ENCODE measurements around the gene TRIM9. TPM values are rescaled to one million over a fixed set of nuclear protein-coding genes. Genes with fewer than 3 reads are reported as not detected.
"Not testable (repeated sequence)": the region's sequence is repeated elsewhere in the genome, so short reads cannot be mapped to it uniquely, and the experiment has no call there.

TRIM9 gene
- total RNA-seq, 1 experiment from 2014 or later = 10.3 TPM

DNA sequence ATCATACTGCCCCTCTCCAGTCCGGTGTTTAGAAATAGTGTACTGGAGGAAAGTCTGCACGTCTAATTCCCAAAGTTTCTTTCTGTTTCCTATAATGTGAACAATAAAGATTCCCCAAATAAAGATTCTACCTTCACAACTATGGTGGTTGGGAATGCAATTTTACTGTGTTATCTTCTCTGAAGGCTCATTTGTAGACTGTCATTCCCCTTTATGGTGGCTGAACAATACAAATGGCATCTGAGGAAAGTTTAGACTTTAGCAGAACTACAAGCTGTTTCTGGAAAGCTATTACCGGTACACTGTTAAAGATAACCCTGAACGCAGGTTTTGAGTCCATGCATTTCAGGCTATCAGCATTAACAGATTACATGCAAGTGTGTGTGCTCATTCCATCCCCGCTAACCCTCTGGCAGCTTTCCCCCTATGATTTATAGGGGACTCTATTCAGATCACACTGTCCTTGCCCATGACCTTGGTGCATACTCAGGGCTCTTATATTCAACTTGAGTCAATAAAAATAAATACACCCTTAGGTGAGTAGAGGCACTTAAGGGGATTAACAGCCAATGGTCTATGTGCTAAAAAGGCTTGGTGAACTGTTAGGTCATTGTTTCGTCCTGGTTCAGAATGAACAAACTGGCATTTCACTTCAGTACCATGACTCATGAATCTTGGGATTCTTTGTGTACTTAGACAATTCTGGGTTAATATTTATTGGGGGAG lies 89.9 kb downstream of the TRIM9 start:
- DNase-seq (ENCODE audit: low read depth) = peak; percentile 90

DNA sequence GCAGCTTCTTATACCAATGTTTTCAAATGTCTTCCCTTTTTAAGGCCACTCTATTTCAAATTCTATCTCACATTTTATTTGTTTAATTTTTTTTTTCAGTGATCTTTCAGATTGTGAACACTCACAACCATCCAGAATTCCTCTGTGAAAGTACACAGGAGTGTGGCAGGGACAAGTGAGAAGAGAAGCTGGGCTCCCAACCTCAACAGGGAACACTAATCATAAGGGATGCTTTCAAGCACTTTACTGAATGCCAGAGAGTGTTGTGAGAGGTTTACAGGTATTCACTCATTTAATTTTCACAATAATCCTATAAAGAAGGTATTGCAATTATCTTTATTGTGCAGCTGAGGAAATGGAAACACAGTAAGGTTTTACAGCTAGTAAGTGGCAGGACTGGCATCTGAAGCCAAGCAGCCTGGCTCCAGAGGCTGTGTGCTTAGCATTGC lies 90.5 kb downstream of the TRIM9 start:
- DNase-seq (ENCODE audit: low read depth) = no peak

DNA sequence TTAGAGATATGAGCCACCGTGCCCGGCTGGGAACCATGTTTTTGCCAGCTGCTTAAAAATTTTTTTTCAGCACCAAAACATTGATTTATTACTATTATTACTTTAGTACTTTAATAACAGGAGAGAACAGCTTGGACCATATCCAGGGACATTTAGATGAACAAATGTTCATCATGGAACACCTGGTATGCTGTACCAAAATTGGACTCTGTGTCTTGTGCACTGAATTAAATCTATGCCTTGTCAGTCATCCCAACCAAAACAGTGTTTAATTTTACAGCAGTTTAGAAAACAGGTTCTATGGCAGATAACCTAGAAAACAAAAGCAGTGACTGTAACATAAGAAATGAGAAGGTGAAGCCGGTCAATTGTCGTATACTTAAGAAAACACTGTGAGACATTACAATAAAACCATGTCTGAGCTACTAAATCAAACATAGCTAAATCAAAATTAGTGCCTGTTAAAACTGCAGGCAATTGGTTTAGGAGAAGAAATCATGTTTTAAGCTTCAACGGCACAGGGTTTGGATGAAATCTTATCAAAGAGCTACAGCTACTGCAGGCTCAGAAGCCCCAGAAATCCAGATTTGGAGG lies 92.4 kb downstream of the TRIM9 start:
- no peak for DNase-seq (ENCODE audit: low read depth)

DNA sequence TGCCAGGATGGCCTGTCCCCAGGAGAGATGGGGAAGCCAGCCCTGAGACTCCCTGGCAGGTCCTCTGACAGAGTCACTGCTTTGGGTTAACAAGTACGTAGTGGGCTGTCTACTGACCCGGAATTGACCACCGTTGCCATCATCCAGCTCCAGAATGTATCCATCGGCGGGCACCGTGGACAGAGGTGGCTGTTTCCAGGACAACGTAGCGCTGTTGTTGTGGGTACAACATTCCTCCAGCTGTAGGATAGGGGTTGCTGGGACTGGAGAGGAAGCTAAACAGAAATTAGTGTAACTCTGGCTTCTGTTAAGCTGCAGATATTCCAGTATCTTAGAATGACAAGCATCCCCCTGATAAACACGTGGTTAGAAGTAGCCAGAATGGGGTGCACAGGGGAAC lies 94.3 kb downstream of the TRIM9 start:
- no peak for DNase-seq (ENCODE audit: low read depth)

DNA sequence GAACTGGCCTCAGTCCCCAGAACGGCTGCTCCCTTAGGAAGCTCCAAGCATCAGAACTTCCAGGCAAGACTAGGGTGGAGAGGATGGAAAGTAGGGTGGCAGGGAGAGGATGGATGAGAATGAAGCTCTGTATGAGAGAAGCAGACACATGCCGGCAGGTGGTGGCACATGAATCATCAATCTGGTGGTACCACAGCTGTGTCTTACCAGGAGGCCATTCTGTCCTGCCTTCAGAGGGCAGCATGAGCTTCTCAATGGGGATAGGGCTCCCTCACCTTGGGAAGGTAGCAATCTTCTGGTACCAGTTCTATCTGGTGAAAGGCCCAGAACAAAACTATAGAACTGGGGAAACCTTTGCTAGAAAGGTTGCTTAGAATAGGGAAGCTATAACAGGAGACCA lies 95.2 kb downstream of the TRIM9 start:
- DNase-seq (ENCODE audit: low read depth) = peak; percentile 67

DNA sequence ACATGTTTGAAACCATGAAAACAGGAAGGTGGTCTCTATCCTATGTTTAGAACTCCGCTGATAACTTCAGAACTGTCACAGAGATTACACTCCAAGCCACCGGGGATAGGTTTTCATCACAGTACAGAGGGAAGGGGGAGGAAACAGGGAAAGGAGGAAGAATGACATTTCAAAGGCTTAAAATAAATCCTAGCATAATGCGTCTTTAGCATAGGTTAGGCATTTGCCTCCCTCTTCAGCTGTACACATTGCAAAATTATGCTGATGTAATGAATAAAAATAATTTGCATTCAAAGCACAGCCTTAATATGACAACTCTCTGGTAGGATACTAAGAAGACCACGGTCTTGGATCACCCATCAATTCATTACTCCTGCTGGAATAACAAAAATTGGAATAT lies 96.3 kb downstream of the TRIM9 start:
- no peak for DNase-seq (ENCODE audit: low read depth)

DNA sequence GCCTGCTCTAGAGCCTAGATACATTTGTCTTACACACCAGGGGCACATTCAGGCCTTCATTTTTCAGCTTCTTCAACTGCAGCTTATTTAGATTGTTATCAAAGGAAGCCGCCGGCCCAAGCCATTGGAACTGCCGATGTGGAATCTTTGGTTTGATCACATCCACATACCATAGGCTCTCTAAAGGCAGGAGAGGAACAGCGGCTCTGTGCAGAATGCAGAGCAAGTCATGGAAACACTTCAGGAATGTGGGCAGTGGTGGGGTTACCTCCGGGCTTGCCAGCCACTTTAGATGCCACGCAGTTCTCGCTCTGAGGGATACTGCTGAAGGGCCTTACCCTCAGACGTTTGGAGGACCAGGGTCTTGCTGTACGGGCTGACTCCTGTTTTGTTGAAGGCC lies 97.2 kb downstream of the TRIM9 start:
- no peak for DNase-seq (ENCODE audit: low read depth)

DNA sequence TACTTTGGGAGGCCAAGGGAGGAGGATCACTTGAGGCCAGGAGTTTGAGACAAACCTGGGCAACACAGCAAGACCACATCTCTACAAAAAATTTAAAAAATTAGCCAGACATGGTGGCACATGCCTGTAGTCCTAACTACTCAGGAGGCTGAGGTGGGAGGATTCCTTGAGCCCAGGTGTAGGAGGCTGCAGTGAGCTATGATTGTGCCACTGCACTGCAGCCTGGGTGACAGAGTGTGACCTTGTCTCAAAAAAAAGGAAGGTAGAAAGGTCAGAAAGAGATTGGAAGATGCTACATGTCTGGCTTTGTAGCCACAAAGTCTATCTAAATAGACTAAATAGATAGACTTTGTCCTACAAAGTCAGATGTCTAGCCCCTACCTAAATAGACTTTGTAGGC lies 100.7 kb downstream of the TRIM9 start:
- not testable (repeated sequence) for DNase-seq (ENCODE audit: low read depth)

DNA sequence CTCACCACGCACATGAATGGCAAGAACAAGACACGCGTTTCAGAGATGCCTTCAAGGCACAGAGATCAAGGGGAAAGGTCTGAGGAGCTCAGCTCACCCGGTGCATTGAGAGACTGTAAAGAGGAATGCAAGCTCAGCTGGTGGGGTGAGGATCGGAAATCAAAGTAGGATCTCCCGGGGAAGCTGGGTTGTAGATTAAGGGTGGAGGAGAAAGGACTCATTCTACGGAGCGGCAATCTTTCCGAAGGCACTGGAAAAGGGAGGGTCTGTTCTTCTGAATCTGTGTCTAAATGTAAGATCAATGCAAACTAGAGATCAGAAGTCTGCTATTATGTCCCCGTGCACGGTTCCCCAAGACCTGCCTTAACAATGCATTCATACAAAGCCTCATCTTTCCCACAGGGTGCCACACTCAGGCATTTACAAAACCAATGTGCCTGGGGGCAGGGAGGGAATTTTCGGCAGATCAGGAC lies 109.0 kb downstream of the TRIM9 start:
- DNase-seq (ENCODE audit: low read depth) = no peak

DNA sequence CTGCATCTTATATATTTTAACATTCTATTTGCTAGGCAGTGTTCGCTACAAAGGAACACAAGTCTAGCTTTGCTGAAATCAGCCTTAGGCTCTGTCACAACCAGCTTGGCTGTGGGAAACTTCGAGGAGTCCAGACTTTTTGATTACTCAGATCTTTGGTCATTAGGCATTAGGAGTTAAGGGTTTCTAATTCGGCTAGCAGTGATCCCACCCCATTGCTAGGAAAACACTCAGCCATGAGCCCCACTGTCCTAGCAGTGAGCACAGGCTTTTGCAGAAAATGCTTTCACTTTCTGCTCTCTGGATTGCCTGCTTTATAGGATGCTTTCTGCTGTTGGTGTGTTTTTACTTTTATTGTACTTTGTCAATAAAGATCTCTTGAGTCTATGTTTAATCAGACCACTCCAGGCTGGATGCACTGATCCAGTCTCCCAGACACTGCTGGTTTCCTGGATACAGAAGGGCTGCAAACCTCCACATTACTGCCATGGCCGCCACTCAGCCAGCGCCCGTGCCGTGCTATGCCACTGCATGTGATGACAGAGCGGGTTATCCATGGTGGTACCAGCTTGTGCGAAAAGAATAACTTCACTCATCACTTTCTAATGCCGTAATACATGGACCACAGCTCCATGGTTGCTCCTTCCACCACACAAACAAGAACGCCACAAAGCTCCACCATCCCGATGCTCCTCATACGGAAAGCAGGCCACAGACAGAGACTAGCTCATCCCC lies 109.6 kb downstream of the TRIM9 start:
- DNase-seq (ENCODE audit: low read depth) = no peak

DNA sequence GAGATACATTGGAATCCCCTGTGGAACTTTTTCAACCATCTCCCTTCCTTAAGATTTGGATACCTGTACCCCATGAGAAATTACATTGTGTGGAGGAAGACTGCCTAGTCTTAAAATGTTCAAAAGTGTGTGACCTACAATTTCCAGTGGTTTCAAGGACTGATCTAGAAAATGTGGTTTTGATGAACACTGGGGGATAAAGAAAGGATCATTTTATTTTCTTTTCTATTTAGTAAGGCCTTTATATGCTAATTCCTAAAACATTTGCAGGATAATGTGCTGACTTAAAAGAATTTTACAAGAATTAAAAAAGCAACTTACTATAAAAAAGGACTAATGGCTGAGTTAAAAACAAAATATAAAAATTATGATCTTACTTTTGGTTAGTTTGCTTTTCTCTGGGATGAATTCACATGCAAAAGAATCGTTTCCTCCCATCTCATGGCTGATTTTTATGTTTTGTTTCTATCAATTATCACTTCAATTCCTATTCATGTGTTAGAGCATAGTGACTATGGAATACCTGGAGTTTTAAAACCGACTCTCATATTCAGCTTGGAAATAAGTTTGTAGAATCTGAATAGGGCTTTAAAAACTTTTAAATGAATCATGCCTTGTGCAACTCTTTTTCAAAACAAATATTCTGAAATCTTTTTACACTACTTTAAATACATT lies 110.7 kb downstream of the TRIM9 start:
- no peak for DNase-seq (ENCODE audit: low read depth)

DNA sequence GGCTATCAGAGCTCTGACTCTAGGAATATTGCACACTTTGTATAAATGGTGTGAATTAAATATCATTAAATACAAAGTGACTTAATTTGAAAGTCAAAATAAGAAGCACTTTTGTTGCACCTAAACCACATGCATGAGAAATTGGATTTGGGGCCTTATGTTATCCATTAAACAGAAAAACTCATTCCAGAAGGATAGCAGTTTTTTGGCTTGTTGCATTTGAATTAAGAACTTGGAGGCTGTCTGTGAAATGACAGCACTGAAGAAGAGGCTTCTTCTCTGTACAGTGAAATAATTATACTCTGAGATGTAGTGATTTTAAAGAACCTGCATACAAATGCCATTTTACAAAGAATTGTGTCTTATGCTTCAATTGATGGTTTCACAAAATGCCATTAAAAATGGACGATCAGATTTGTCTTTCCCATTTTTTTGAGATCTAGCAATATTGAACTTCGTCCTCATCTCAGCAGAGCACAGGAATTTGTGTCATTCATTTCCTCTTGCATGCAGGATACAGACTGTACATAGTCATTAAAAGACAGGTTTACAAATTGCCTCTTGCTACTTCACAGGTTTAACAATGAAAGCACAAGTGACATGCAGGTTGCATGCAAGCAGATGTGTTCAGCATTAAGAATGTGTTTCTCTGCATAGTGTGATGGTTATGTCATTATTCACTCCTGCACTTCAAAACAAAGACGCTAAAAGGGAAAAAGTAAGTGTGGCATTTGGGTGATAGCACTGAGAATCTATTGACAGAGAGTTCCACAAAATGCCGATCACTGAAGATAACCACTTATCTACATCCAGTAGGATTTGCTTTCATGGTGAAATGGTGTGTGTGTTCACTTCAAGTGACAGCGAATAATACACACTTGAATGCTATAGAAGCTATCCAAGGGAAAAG lies 114.7 kb downstream of the TRIM9 start:
- no peak for DNase-seq (ENCODE audit: low read depth)

DNA sequence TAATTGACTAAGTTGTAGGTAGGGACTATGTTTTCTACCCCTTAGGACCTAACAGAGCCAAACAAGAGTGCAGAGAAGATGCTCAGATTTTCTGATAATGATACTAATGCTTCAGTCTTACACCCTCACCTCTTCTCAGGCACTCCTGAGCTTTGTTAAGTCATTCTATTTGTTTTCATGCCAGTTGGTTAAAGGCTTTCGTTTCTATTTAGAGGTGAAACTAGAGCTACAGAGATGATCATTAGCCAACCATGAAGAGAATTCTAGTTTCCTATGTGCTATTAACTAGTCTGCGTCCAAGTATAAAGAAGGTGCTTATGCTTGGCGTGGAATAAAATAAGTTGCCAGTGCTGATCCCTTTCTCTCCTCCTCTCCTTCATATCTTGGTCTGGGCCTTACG lies 116.0 kb downstream of the TRIM9 start:
- no peak for DNase-seq (ENCODE audit: low read depth)

DNA sequence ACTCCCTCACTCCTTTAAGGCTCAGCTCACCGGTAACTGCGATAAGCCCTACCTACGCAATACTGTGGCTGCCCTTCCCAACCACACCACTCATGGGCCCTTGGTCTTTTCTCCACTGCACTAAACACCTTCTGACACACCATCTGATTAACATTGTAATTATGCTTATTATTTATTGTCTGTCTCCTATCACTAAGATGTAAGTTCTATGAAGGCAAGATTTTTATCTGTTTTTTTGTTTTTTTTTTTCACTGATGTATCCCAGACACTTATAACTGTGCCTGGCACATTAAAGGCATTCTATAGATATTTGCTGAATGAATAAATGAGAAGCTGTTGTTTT lies 116.4 kb downstream of the TRIM9 start:
- no peak for DNase-seq (ENCODE audit: low read depth)

DNA sequence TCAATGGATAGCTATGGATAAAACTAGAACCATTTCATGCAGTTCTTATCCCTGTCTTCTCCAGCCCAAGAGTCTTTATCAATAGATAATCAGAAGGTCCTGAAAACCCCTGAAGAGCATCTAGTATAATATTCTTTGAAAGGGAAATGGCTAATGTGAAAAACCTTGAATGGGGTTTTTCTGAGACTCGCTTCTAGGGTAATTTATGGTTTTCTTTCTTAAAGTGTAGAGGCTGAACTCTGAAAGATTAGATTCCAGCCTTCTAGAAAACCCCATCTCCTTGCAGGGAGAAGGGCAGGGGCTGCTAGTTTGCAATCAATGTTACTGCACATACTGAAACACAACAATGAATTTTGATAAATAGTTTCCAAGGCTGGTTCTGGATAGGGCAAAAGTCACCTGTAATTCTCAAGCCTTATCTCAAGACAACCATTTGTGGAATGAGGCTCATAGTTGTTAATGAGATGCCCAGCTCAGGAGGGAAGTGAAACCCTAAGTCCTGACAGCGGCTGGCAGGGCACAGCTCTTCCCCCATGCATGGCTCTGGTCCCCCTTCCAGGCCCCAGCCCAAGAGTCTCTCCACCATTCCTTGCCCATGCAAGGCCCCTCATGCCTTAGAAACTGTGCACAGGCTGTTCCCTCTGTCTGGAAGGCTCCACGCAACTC lies 116.9 kb downstream of the TRIM9 start:
- DNase-seq (ENCODE audit: low read depth) = no peak

DNA sequence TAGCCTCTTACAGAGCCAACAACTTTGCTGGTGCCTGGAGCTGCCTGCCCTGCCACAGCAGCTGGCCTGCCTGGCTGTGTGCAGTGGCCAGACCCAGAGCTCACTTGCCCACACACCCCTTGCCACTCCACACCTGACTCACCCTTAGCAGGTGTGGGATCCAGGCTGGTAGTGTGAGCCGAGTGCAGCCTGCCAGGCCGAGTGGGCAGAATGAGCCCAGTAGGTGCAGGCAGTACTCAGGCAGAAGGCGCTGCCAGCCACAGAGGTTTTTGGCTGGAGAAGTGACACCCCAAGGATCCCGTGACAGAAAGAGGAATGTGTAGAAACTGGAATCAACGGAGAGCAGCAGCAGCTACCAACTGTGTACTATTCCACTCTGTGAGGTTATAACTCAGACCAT lies 120.8 kb downstream of the TRIM9 start:
- peak; percentile 4 for DNase-seq (ENCODE audit: low read depth)

DNA sequence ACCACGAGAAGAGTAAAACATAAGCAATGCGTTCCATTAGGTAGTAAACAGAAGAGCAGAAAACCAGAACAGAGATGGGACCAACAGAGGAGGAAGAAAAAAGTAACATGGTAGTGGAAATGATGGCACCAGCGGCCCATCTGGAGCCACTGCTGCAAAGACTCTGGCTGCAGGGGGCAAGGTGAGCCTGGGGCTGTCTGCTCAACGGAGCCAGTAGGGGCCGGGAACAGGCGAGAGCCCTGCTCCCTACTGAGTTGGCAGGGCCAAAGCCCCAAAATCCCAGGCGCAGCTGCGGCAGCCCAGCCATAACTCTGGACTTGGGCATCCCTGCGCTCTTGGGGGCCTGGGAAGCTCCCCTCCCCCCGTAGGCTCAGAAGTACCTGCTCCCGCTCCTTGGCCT lies 122.2 kb downstream of the TRIM9 start:
- DNase-seq (ENCODE audit: low read depth) = no peak

DNA sequence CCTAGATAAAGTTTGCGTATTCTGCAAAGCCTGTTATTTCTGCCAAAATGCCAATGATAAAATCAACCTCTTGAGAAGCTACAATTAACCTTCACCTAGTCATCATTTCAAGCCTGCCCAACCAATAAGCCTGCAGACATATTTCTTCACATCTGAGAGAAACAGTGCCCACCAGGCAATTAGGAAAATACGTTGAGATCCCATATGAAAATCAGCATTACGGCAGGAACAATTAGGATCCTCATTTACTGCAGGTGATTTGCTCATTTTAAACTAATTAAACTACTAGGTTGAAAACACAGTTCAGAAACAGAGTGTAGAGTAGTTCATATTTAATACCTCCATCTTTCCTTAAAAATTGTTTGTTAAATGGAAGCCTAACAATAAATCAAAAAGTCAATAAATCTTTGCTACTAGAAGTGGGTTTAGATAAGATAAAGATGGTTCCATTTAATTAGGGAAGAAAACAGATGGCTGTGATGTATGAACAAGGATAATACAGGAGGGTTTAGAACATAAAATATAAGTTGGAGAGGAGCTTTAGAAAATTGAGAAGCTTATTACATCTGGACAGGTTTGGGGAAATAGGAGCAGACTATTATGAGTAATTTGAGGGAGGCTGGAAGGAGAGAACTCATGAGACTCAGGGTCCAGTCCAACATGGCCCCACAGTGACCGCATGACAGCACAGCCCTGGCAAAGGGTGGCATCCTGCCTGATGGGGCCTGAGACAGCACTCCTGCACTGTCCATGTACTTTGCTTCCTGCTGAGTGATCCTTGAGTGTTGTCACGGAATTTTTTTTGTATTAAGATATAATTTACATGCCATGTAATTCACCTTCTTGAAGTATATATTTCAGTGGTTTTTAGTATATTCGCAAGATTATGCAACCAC lies 123.8 kb downstream of the TRIM9 start:
- DNase-seq (ENCODE audit: low read depth) = no peak

DNA sequence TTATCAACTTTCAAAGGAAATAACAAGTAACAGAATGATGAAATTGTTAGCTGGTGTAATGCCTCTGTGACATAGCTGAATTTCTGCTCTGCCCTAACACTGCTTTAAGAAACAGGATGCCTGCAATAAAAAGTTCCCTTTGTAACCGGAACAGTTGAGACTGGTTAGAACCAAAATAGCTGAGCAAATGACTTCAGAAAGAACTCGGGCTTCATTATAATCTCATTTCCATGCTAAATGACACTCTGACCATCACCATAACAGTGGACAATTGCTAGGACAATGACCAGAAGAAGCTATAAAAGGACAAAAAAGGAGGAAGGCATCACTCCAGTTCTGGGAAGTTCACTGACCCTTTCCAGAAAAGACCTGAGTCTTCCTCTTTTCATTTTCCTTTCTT lies 127.1 kb downstream of the TRIM9 start:
- DNase-seq (ENCODE audit: low read depth) = peak; percentile 6

DNA sequence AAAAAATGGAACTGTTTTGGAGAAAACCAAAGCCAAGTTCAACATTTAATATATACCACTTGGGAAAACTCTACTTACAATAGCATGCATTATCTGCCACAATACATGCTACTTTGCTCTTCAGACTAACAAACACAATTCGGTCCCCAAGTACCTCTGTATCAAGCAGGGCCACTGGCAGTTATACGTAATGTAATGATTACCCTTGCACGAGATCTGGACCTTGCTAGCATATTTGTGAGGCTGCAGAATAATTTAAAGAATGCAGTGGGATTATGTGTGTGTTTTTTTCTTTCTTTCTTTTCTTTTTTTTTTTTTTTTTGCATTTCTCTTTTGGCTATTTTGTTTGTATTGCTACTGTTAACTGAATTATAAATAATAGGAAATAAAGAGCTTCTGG lies 127.8 kb downstream of the TRIM9 start:
- no peak for DNase-seq (ENCODE audit: low read depth)
